HG02840 (cell line): Measurements from ENCODE around the gene THRB.

Experiments
- ATAC-seq: cut with Tn5 transposase; IDR thresholded peaks from one replicate; pipeline ENCODE4 v1.9.1; 2021; ENCODE audit warnings: mild to moderate bottlenecking, moderate library complexity, moderate number of reproducible peaks; ENCODE audit not compliant: unreplicated experiment, low FRiP score

The THRB gene

GRCh38 chr3:24513463-24513862 is 18.8 kb upstream of the THRB start:
- ATAC-seq: no peak

GRCh38 chr3:24512564-24513197 is 18.0 kb upstream of the THRB start:
- no peak for ATAC-seq

- no peak for ATAC-seq
Observed at GRCh38 chr3:24510030-24510648, 15.5 kb upstream of the THRB start.

GRCh38 chr3:24508423-24508839 is 13.8 kb upstream of the THRB start:
- no peak for ATAC-seq

- ATAC-seq: no peak
Observed at GRCh38 chr3:24507776-24508422, 13.2 kb upstream of the THRB start.

- no peak for ATAC-seq
Observed at GRCh38 chr3:24506966-24507775, 12.5 kb upstream of the THRB start.

- ATAC-seq: no peak
Observed at GRCh38 chr3:24505691-24506550, 11.3 kb upstream of the THRB start.

GRCh38 chr3:24504772-24505171 is 10.1 kb upstream of the THRB start:
- ATAC-seq: no peak

- ATAC-seq: no peak
Observed at GRCh38 chr3:24503616-24504113, 9.0 kb upstream of the THRB start.

GRCh38 chr3:24502690-24503089 is 8.0 kb upstream of the THRB start:
- no peak for ATAC-seq

- no peak for ATAC-seq
Observed at GRCh38 chr3:24500806-24501205, 6.2 kb upstream of the THRB start.

- ATAC-seq: no peak
Observed at GRCh38 chr3:24499991-24500390, 5.3 kb upstream of the THRB start.

GRCh38 chr3:24498796-24499195 is 4.1 kb upstream of the THRB start:
- ATAC-seq: no peak

- no peak for ATAC-seq
Observed at GRCh38 chr3:24498391-24498790, 3.7 kb upstream of the THRB start.

- ATAC-seq: no peak
Observed at GRCh38 chr3:24497942-24498341, 3.3 kb upstream of the THRB start.

- ATAC-seq: no peak
Observed at GRCh38 chr3:24496529-24497482, 2.2 kb upstream of the THRB start.

GRCh38 chr3:24495326-24495994 is 810 bp upstream of the THRB start:
- no peak for ATAC-seq
